Brain microvascular endothelial cell (primary cell): ENCODE data around the gene LPCAT2.

Experiments used
- DNase-seq: peaks from one replicate; pipeline ENCODE4 v3.0.0-alpha.2; 2020
- H3K27ac ChIP-seq: fragments of 250-450 bp; sonication (Bioruptor Pico); 2 replicates; pipeline ENCODE4 v1.5.1; 2020; ENCODE audit warnings: mild to moderate bottlenecking, moderate library complexity
- H3K27me3 ChIP-seq: fragments of 250-450 bp; sonication (Bioruptor Pico); replicated peaks from 2 replicates; pipeline ENCODE4 v1.5.1; 2020; ENCODE audit warnings: mild to moderate bottlenecking
- H3K36me3 ChIP-seq: fragments of 250-450 bp; sonication (Bioruptor Pico); replicated peaks from 2 replicates; pipeline ENCODE4 v1.5.1; 2020; ENCODE audit warnings: mild to moderate bottlenecking
- H3K4me3 ChIP-seq: 2 replicates; pipeline ENCODE4 v1.5.1; 2011; ENCODE audit warnings: low read depth, mild to moderate bottlenecking, control low read depth, low read length, moderate library complexity
- in situ Hi-C: cut with HindIII; loops from 2 replicates; pipeline ENCODE4 v1.10.0; 2017; ENCODE audit warnings: low sequenced_read_pairs, low pct_ligation_motif_present
- TF ChIP-seq, protein P1 (sequence below): IDR thresholded peaks from 2 replicates; pipeline ENCODE4 v1.5.1; 2011; ENCODE audit warnings: low read depth, mild to moderate bottlenecking, moderate library complexity, low read length, control low read depth, inconsistent platforms; ENCODE audit errors: missing control alignments

Gene LPCAT2

DNA sequence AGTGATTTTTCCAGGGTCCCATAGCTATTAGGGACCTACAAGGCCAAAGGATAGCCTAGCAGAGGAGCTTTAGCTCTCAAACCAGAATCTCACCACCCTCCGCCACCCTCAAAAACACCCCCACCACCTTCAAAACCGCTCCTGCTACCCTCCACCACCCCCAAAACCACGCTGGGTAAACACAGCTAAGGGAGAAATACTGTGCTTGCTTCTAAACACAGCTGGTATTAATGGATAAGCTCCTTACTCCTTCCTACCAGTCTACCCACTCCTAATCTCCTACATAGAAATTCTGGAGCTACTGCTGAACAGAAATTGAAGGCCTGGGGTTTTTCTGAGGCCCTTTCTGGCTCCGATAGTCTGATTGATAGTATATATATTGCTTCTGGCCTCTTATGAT is 2.2 kb upstream of the LPCAT2 start:
- Histone ChIP-seq H3K27ac (no peak overlapping the region), H3K27me3 (no peaks in the 10 kb centered on the region), H3K36me3 (peaks cover 12% of the 10 kb centered on the region), H3K4me3 (no peak overlapping the region)
- in situ Hi-C loops, result no loop called here
- TF ChIP-seq, protein P1, sequence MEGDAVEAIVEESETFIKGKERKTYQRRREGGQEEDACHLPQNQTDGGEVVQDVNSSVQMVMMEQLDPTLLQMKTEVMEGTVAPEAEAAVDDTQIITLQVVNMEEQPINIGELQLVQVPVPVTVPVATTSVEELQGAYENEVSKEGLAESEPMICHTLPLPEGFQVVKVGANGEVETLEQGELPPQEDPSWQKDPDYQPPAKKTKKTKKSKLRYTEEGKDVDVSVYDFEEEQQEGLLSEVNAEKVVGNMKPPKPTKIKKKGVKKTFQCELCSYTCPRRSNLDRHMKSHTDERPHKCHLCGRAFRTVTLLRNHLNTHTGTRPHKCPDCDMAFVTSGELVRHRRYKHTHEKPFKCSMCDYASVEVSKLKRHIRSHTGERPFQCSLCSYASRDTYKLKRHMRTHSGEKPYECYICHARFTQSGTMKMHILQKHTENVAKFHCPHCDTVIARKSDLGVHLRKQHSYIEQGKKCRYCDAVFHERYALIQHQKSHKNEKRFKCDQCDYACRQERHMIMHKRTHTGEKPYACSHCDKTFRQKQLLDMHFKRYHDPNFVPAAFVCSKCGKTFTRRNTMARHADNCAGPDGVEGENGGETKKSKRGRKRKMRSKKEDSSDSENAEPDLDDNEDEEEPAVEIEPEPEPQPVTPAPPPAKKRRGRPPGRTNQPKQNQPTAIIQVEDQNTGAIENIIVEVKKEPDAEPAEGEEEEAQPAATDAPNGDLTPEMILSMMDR, result no peak
- DNase-seq, result no peak

DNA sequence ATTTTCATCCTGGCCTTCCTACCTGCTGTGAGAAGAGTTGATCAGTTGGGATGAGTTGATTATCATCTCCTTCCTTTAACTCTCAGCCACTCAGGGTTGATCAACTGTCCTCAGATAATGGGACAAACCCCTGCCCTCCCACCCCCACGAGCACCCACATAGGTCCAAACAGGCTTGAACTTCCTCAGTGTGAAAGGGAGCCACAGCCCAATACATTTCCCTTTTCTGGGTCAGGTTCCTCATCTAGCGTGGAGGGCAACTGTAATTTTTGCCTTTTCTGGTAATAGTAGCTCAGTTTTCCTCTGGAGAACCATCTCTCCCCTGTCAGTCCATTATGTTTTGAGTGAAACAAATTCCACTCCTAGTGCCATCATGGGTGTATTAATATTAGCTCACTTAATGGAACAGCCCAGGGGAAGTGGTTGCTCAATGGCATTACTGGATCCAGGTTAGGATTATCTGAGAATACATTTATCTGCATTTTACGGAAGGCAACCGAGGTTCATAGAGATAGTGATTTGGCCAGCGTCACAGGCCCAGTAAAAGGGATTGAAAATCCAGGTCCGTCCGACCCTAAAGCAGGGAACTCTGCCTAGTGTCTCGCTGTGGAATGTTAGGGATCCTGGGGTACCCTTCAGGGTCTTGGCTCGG is 476 bp upstream of the LPCAT2 start:
- Histone ChIP-seq H3K4me3 (peak overlapping the region; percentile 73), H3K27me3 (no peaks in the 10 kb centered on the region), H3K36me3 (peaks cover 8% of the 10 kb centered on the region), H3K27ac (no peak overlapping the region)
- DNase-seq, result no peak
- TF ChIP-seq, protein P1, result no peak
- in situ Hi-C loops, result no loop called here

GRCh38 chr16:55510185-55510805 is 1.4 kb downstream of the LPCAT2 start:
- Histone ChIP-seq H3K27ac (no peak overlapping the region), H3K4me3 (peak overlapping the region; percentile 73), H3K36me3 (peaks cover 3% of the 10 kb centered on the region), H3K27me3 (no peaks in the 10 kb centered on the region)
- no peak for DNase-seq
- in situ Hi-C loops, result no loop called here
- TF ChIP-seq, protein P1, result no peak

GRCh38 chr16:55512941-55513340 is 4.1 kb downstream of the LPCAT2 start:
- in situ Hi-C loops, result no loop called here
- Histone ChIP-seq H3K4me3 (no peak overlapping the region), H3K36me3 (no peaks in the 10 kb centered on the region), H3K27me3 (no peaks in the 10 kb centered on the region), H3K27ac (no peak overlapping the region)
- no peak for DNase-seq
- TF ChIP-seq, protein P1, result no peak

DNA sequence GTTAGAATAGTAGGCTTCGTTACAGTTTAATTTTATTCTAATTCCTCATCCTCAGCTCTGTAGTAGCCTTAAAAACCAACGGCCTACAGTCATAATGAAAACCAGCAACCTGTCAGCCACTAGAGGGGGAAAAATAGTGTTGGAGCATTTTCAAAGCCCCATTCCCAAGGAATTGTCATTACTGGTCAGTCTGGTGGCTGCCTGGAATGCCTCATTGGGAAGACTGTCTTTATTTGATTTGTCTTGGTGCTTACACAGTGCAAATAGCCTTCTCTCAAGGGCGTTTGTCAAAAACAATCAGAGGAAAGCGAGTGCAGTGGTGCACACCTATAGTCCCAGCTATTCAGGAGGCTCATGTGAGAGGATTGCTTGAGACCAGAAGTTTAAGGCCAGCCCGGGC is 4.7 kb downstream of the LPCAT2 start:
- in situ Hi-C loops, result no loop called here
- H3K27ac ChIP-seq, result no peak overlapping the region

More for the DNA sequence above, 4.7 kb downstream of the LPCAT2 start:
- Histone ChIP-seq H3K4me3 (no peak overlapping the region), H3K27me3 (no peaks in the 10 kb centered on the region), H3K36me3 (no peaks in the 10 kb centered on the region)
- TF ChIP-seq, protein P1, result peak; percentile 46
- no peak for DNase-seq
